ENCODE results near the gene ZBTB8OS.

The ZBTB8OS gene

GRCh38 chr1:32612189-32612881, 38.0 kb downstream of the ZBTB8OS start:
- FAIRE-seq (no peak), DNase-seq (ENCODE audit: insufficient read length, low spot score) (peak; percentile 92)

GRCh38 chr1:32611859-32612188, 38.5 kb downstream of the ZBTB8OS start:
- FAIRE-seq = no peak
- no peak for DNase-seq (ENCODE audit: insufficient read length, low spot score)

DNA sequence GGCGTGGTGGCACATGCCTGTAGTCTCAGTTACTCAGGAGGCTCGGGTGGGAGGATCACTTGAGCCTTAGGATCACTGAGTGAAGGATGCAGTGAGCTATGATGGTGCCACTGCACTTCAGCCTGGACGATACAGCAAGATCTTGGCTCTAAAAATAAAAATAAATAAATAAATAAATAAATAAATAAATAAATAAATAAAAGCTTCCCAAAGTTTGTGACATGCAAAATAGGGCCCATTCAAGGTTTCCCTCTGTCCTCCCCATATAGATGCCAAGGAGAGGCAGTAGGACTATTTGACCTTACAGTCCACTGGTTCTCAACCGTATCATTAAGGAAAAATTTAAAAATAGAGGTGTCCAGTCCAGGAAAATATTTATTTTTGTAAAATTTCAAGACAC, 41.2 kb downstream of the ZBTB8OS start:
- FAIRE-seq (no peak), DNase-seq (ENCODE audit: insufficient read length, low spot score) (no peak)

DNA sequence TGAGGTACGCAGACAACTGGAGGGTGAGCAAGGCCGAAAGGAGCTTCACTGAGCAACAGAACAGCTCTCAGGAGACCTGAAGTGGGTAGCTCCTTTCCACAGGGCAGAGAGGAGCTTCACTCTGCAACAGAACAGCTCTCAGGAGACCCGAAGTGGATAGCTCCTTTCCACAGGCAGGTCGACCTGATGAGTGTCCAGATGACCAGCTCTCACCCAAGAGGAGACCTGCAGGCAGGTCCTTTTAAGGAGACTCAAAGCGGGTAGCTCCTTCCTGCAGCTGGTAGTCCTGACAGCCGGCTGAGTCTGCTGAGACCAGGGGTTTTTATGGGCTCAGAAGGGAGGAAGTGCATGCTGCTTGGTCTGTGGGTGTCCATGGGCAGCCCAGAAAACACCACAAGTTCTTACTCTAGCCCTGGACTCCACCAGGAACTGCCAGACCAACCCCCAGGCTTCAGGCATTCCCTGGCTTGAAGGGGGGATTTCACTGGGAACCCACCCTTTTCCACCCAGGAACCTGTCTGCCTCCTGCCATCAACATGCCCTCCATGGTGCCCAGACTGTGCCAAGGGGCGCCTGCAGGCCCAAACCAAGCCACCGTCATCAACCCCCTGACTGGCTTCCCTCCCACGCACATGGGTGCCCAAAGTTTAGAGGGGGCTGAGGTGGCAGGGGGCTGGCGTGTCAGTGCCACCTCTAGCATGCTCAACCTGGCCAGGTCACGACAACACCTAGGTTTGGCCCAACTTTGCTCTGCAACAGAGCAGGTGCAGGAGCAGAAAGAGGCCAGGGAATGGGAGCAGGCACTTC, 43.6 kb downstream of the ZBTB8OS start:
- DNase-seq (ENCODE audit: insufficient read length, low spot score) (no peak), FAIRE-seq (no peak)

DNA sequence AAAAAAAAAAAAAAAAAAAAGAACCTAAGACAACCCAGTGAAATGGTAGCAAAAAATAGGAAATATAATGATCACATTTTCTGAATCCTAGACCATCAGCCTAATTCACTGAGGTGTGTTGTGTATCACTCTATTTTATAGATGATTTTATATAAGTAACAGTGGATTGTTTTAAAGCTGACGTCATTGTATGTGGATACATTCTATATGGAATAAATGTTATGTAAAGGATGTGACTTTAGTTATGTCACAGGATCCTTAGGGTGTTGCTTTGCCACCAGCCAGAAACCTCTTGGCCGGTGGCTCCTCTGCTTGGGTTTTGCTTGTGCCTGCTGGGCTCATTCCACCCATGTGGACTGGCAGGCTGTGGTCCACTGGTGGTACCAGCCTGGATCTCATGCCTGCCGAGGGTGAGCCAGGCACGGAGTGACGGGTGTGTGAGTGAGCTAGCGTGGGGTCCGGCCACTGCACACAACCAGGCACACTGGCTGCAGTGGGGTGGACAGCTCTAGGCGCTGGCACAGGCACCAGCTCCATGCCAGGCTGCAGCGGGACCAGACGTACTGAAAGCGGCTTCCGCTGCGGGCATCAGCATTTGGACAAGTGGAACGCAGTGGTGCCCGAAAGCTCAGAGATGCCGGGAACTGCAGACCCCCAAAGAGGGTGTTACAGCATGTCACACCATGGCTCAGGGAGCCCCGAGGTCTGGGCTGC, 44.5 kb downstream of the ZBTB8OS start:
- no peak for DNase-seq (ENCODE audit: insufficient read length, low spot score)
- FAIRE-seq = no peak

DNA sequence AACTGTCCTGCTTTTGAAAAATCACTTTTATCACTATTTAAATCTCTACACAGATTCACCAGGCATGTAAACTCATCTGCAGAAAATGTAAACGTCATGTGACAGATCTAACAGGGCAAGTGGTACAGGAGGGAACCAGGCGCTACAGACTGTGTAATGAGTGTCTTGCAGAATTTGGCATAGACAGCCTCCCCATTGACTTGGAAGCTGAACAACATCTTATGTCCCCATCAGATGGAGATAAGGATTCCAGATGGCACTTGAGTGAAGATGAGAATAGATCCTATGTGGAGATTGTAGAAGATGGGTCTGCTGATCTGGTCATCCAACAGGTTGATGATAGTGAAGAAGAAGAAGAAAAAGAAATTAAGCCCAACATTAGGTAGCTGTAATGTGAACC, 50.3 kb downstream of the ZBTB8OS start:
- DNase-seq (ENCODE audit: insufficient read length, low spot score) (no peak), FAIRE-seq (no peak)

GRCh38 chr1:32592943-32593342, 57.4 kb downstream of the ZBTB8OS start:
- DNase-seq (ENCODE audit: insufficient read length, low spot score) = no peak
- FAIRE-seq = no peak

DNA sequence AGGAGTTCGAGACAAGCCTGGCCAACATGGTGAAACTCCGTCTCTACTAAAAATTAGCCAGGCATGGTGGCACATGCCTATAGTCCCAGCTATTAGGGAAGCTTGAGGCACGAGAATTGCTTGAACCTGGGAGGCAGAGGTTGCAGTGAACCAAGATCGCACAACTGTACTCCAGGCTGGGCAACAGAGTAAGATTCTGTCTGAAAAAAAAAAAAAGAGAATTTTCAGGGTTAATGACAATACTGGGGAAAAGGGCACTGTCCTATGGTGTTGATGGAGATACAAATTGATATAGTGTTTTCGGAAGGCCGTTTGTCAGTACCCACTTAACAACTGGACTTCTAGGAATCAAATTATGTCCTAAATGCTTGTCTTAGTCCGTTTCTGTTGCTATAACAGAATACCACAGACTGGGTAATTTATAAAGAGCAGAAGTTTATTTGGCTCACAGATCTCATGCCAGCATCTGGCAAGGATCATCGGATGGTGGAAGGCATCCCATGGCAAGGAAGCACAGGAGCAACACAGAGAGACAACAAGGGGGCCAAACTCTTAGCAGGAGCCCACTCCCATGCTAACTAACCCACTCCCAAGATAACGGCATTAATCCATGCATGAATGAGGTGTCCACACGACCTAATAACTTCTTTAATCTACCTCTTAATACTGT, 69.9 kb downstream of the ZBTB8OS start:
- FAIRE-seq = no peak
- no peak for DNase-seq (ENCODE audit: insufficient read length, low spot score)

Data from HTR-8/SVneo (cell line).